Body of pancreas (tissue), 4 donors: ENCODE measurements around the gene DIAPH1. TPM values are rescaled to one million over a fixed set of nuclear protein-coding genes. Genes with fewer than 3 reads are reported as not detected.

Experiments
- ATAC-seq: fragments of 150-250 bp; one replicate; pipeline ENCODE4 v1.9.1; 2016
- DNase-seq, 4 donors: peaks; one replicate each; pipeline ENCODE4 v3.0.0-alpha.2; 2019
- H3K27ac ChIP-seq, 4 donors: fragments of 200-600 bp; sonication (generic); 1 replicate in 3 of 4; 2 replicates in 1 of 4; pipeline versions ENCODE4 v1.5.1 to v1.6.1; 2016 to 2019; ENCODE audit warnings: mild to moderate bottlenecking in 1 of 4, mixed read lengths in 1 of 4, moderate library complexity in 1 of 4
- H3K27me3 ChIP-seq, 2 donors: fragments of 200-600 bp; sonication (generic); one replicate each; pipeline ENCODE4 v1.6.0; 2016; ENCODE audit warnings: mild to moderate bottlenecking in 1 of 2
- H3K36me3 ChIP-seq, 2 donors: fragments of 200-600 bp; sonication (generic); replicated peaks in 1 of 2; 2 replicates each; pipeline ENCODE4 v1.5.1; 2016; ENCODE audit warnings: low read depth in 2 of 2; ENCODE audit not compliant: insufficient read depth in 1 of 2
- H3K4me1 ChIP-seq: fragments of 200-600 bp; sonication (generic); one replicate; pipeline ENCODE4 v1.6.0; 2016
- H3K4me3 ChIP-seq, 2 donors: fragments of 200-600 bp; sonication (generic); 1 replicate in 1 of 2; 2 replicates in 1 of 2; pipeline ENCODE4 v1.5.1; 2016 to 2019
- H3K9me3 ChIP-seq, 3 donors: fragments of 200-600 bp; sonication (generic); 1 replicate in 2 of 3; 2 replicates in 1 of 3; pipeline ENCODE4 v1.5.1; 2016
- CTCF ChIP-seq, 7 experiments: fragments of 450-650 bp in 4 of 7; fragments of 200-600 bp in 3 of 7; sonication (generic) in 3 of 7; IDR thresholded peaks; one replicate each; pipeline ENCODE4 v1.5.1; 2016 to 2019; ENCODE audit warnings: antibody characterized with exemption in 7 of 7
- POLR2A ChIP-seq, 3 donors: fragments of 450-650 bp; IDR thresholded peaks; one replicate each; pipeline ENCODE4 v1.6.1; 2016; ENCODE audit warnings: antibody characterized with exemption in 3 of 3, mild to moderate bottlenecking in 2 of 3
- WGBS, 2 donors: methylation state at CpG; one replicate each; pipeline ENCODE4 v1.1.5; 2017; 5-methylcytosine and 5-hydroxymethylcytosine counted together
- intact Hi-C: fragments of 100-400 bp; cut with DNase I; formaldehyde crosslinking; loops from one replicate; pipeline ENCODE4 v1.15.1; 2023
- total RNA-seq, 2 donors: library from RNA; depleted of rRNA; stranded (reverse); fragments of >200 nt; gene quantifications; one replicate each; pipeline ENCODE4 v1.1.0, GENCODE V29; 2016

Gene DIAPH1
- total RNA-seq, 2 donors from 2014 or later: 28.3 to 47.0 TPM

DNA sequence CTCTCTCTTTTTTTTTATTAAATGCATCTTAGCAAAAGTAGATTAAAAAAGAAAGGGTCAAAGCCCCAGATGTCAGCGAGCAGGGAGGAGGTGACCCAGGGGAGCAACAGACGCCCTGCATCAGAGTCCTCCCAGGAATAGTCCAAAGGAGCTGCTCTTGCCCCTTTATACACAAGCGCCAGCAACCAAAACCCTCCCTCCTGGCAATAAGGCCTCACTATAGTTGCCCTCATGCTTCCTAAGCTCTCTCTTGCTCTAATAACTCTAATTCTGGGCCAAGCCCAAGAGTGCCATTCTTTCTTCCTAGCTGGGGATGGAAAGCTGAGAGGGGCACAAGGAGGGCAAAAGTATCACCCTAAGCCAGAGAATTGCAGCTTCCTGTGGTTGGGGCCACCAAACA, 103.7 kb downstream of the DIAPH1 start:
- H3K36me3 ChIP-seq: peaks cover 0 to 13% of the 10 kb centered on the region in 2 donors
- WGBS, 2 donors: 90 to 92% methylated on average over 3 of the region's 3 CpGs
- ATAC-seq (no peak), DNase-seq (no peak)
- intact Hi-C loops: loop anchor here (10.0 kb wide), 1 partner anchor 100 kb away; the partner anchor contains the start of genes PCDHGA10 and PCDHGB7
- TF ChIP-seq POLR2A (IDR thresholded peaks at IDR 0.05) (no peak), CTCF (IDR thresholded peaks at IDR 0.05) (no peak)
- no peaks in the 10 kb centered on the region for H3K27me3 ChIP-seq
- H3K4me3 ChIP-seq: no peak overlapping the region
- H3K4me1 ChIP-seq: peaks cover 24% of the 10 kb centered on the region
- no peaks in the 10 kb centered on the region for H3K9me3 ChIP-seq
- H3K27ac ChIP-seq: no peak overlapping the region

DNA sequence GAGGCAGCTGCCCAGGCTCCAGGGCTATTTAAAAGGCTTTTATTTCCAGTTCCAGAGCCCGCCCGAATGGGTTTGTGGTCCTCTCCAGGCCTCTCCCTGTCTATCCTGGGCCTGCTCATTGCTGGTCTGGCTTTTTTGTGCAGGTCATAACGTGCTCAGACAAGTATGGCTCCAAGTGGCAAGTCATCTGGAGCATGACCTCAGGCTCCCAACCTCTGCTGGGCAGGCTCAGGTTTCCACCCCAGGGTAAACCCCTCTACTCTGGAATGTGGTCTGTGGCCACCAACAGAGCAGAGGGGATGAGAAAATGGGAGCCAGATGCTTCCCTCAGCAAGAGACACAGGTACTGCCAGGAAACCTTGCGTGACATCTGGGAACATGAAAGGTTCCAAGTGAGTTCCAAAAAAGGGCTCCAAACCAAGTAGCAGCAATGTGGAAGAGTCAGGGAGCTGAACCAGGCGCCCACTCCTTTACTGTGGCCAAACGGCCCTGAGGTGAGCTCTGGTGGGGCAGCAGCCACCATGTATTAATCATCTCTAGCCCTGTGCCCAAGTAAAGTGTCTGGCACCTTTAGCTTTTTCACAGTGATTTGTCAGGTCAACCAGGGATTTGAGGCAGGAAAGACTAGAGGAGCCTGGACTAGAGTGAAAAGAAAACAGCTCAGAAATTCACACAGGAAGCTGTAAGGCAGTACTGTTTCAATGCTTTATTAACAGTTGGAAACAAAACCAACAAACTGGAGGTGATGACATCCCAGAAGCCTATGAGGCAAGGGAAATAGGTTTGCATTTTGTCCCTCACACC, 104.3 kb downstream of the DIAPH1 start:
- TF ChIP-seq POLR2A (IDR thresholded peaks at IDR 0.05) (no peak), CTCF (IDR thresholded peaks at IDR 0.05) (no peak)
- H3K4me3 ChIP-seq: no peak overlapping the region
- WGBS, 2 donors: 71 to 75% methylated on average over 5 to 6 of the region's 6 CpGs
- peaks cover 0 to 13% of the 10 kb centered on the region in 2 donors for H3K36me3 ChIP-seq
- H3K27me3 ChIP-seq: no peaks in the 10 kb centered on the region
- H3K4me1 ChIP-seq: peaks cover 24% of the 10 kb centered on the region
- H3K9me3 ChIP-seq: no peaks in the 10 kb centered on the region
- intact Hi-C loops: loop anchor here (10.0 kb wide), 1 partner anchor 100 kb away; the partner anchor contains the start of genes PCDHGA10 and PCDHGB7
- DNase-seq: no peak
- ATAC-seq: no peak
- peak overlapping the region in 3 of 4 donors; percentile 58 to 65 (median 60) for H3K27ac ChIP-seq

- DNase-seq (peak; percentile 56 to 76 (median 74)), ATAC-seq (peak; percentile 38)
- Histone ChIP-seq H3K9me3 (no peaks in the 10 kb centered on the region), H3K27me3 (no peaks in the 10 kb centered on the region), H3K27ac (peak overlapping the region; percentile 58 to 65 (median 59)), H3K4me3 (peak overlapping the region in 1 of 2 donors; percentile 56), H3K4me1 (peaks cover 24% of the 10 kb centered on the region), H3K36me3 (peaks cover 0 to 13% of the 10 kb centered on the region in 2 donors)
- TF ChIP-seq CTCF (IDR thresholded peaks at IDR 0.05) (no peak), POLR2A (IDR thresholded peaks at IDR 0.05) (no peak)
- WGBS, 2 donors: 33 to 43% methylated on average over 28 of the region's 29 CpGs
- intact Hi-C loops: loop anchor here (10.0 kb wide), 1 partner anchor 99 kb away; the partner anchor contains the start of genes PCDHGA10 and PCDHGB7
These were observed 105.0 kb downstream of the DIAPH1 start for GRCh38 chr5:141513627-141514329.

DNA sequence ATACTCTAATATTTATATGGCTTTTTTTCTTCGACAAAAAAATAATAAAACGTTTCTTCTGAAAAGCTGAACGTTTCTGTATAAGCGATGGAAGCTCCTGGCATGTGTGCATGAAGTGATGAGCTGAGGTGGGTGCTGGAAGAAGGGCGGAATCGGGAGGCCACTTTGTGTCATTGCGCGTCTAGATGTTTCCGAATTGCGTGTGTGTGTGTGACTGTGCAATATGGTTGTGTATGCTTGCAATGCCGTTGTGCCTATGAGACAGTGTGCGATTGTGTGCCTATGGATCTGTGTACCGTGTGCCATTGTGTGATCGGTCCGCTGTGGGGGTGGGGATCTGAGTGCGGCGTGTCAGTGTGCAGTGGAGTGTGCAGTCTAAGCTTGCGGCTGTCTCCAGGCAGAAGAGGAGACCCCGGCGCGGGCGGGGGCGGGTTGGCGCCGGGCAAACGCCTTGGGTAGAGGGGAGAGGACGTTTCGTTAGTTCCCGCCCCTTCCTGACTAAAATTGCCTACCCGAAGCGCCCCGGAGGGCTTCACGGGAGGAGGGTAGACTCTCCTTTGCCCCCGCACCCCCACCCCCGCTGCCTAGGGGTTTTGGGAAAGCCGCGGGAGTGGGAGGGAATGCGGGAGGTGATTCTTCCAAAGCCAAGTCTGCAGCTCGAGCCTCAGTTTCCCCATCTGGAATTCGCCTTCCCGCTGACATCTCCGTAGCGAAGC, 105.7 kb downstream of the DIAPH1 start:
- peak; percentile 39 for ATAC-seq
- Histone ChIP-seq H3K9me3 (no peaks in the 10 kb centered on the region), H3K36me3 (peaks cover 0 to 13% of the 10 kb centered on the region in 2 donors), H3K4me1 (peaks cover 24% of the 10 kb centered on the region), H3K4me3 (peak overlapping the region; percentile 11 to 56), H3K27me3 (no peaks in the 10 kb centered on the region), H3K27ac (peak overlapping the region; percentile 58 to 65 (median 59))
- DNase-seq: peak; percentile 44 to 53 (median 47)
- 4 to 9% methylated on average over 25 to 43 of the region's 43 CpGs for WGBS, 2 donors
- intact Hi-C loops: loop anchor here (10.0 kb wide), 1 partner anchor 98 kb away; the partner anchor contains the start of genes PCDHGA10 and PCDHGB7
- TF ChIP-seq CTCF (IDR thresholded peaks at IDR 0.05): no peak
- TF ChIP-seq POLR2A (IDR thresholded peaks at IDR 0.05): peak in 2 of 3 donors; percentile 25 to 27
